NCI-H82 treated with DMSO at 0.1 percent for 48 hours (cell line): ENCODE results near the gene TPRN.

ENCODE experiments used
- DNase-seq: peaks from one replicate; lab custom pipeline; 2025; ENCODE audit not compliant: unreplicated experiment; lab: John Stamatoyannopoulos, UW

The TPRN gene

GRCh38 chr9:137191245-137191644, 9.3 kb downstream of the TPRN start:
- no peak for DNase-seq

GRCh38 chr9:137190315-137190856, 10.2 kb downstream of the TPRN start:
- DNase-seq: no peak

DNA sequence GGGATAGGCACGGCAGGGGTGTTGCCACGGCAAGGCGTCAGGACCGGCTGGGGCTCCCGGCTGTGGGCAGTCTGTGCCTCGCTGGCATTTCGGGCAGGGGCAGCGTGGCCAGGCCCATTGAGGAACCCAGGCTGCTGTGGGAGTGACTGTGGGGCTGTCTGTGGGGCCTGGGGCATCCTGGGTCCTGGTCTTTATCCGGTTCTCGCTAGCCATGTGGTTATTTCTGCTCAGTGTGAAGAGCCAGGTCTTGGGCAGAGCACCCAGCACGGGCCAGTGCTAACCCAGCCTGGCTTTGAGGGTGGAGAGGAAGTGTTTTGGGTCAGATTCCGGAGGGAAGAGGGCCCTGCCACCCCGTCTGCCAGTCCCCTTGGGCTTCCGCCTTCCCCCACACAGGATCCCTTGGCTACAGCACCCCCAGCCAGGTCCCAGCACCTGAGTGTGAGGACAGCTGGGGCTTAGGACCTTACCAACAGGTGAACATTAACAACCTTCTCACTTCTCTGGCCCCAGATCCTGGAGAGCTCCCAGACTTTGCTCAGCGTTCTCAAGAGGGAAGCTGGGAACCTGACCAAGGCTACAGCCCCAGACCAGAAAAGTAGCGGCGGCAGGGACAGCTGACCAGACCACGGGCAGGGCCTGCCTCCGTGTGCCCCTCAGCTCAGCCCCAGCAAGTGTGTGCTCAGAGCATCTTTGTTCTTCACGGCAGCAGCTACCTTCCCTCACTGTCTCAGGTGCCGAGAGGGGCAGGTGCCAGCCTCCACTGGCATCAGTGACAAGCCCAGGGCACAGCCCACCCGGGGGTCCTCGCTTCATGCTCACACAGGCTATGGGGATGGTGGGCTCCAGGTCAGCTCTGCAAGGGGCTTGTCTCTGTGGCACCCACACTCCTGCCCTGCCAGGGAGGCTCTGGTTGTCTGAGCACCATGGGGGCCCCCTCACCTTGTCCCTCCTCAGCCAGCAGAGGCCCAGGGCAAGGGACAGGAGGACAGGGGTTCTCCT, 10.9 kb downstream of the TPRN start:
- no peak for DNase-seq

DNA sequence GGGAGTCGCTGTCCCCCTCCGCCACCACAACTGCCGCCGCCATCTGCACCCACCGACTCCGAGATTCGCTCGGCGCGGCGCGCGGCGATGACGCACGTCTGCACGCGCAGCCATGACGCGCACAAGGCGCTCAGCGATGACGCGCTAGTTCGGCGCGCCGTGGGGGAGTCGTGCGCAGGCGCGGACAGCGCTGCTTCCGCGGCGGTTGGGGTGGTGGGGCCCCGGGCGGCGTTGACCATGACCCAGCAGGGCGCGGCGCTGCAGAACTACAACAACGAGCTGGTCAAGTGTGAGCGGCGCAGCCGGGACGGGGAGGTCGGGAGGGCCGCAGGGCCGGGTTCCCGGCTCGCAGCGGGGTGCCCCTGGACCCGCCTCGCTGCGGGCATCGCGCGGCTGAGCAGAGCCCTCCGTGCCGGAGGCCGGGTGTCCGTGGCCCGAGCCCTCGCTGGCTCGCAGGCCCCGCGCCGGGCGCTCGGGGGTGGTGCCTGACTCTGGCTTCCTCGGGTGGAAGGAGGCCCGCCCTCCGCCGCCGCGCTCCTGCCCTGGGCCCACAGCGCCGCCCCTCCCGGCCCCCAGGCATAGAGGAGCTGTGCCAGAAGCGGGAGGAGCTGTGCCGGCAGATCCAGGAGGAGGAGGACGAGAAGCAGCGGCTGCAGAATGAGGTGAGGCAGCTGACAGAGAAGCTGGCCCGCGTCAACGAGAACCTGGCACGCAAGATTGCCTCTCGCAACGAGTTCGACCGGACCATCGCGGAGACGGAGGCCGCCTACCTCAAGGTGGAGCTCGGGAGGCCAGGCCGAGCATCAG, 11.8 kb downstream of the TPRN start, which contains the start of the genes ANAPC2 and SSNA1:
TSS of gene ANAPC2 (minus strand) at position 71 of the 807 bp plus-strand sequence. CDS start at position 43, 28 bp downstream.
TSS of gene SSNA1 (plus strand) at position 187 of the 807 bp plus-strand sequence. CDS start at position 238, 51 bp downstream.
- DNase-seq: peak; percentile 52

DNA sequence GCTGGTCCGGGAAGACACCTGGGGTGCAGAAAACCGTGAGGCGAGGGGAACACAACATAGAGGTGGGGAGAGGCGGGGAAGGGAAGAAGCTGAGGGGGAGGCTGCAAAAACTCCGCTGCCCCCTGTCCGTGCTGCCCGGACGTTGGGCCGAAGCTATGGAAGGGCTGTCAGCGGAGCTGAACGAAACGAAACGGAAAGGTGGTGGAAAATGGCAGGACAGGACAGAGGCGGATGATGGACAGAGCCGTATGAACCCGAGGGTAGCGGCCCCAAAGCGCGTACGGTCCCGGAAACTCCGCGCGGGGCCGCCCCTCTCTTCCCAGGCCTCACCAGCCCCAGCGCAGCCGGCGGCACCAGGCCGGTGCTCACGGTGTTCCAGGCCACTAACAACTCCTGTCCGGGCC, 12.5 kb downstream of the TPRN start:
- DNase-seq: no peak

DNA sequence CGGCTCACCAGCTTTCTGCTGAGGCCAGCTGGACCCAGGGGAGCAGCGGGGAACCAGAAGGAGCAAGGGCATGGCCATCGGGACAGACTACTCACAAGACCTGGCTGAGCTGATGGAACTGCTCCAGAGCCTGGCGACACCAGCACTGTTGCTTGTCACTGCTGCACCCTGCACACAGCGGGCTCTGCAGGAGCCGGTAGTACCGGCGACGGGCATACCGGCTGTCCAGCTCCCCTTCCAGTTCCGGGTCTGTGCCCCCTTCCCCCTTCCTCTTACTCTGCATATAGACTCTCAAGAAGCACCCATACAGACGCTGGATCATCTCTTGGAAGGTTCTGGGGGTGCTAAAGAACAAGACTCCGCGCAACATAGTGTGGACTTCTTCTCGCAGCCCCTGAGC, 13.2 kb downstream of the TPRN start:
- no peak for DNase-seq

GRCh38 chr9:137186385-137186784, 14.2 kb downstream of the TPRN start:
- no peak for DNase-seq

DNA sequence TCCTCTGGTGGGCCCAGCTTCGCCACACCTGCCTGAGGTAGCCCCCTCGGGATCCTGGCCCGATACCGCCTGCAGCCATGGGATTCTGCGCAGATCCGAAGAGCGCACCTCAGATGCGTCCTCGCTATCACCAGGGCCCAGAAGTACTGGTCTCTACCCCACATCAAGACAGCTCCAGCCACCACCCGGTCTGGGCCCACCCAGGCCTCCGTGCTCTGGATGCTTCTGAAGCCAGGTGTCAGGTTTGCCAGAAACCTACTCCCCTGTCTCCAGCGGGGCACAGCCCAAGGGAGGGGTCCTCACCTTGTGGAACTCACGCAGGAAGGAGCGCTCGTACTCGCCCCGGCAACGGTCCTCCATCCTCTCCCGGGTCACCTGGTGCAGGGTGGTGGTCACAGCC, 14.6 kb downstream of the TPRN start:
- DNase-seq: no peak

- DNase-seq: no peak
Observed at GRCh38 chr9:137184881-137185660, 15.5 kb downstream of the TPRN start.

DNA sequence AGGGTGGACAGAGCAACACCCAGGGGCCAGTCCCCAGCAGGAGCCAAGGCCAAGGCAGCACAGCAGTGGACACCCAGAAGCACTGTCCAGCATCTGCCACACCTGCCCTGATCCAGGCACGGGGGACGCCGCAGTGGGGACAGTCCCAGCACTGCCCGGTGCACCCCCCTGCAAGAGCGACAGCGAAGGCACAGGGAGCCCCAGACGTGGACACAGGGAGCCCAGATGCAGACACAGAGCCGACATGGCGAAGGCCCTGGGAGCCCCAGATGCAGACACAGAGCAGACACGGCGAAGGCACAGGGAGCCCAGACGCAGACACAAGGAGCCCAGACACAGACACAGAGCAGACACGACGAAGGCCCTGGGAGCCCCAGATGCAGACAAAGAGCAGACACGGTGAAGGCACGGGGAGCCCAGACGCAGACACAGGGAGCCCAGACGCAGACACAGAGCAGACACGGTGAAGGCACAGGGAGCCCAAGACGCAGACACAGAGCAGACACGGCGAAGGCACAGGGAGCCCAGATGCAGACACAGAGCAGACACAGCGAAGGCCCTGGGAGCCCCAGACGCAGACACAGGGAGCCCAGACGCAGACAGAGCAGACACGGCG, 16.5 kb downstream of the TPRN start:
- DNase-seq: no peak

GRCh38 chr9:137182836-137183235, 17.7 kb downstream of the TPRN start:
- no peak for DNase-seq

GRCh38 chr9:137181680-137182079, 18.9 kb downstream of the TPRN start:
- no peak for DNase-seq

GRCh38 chr9:137180491-137180890, 20.1 kb downstream of the TPRN start:
- no peak for DNase-seq

- DNase-seq: no peak
Observed at GRCh38 chr9:137179761-137180160, 20.8 kb downstream of the TPRN start.

- DNase-seq: no peak
Observed at GRCh38 chr9:137178939-137179630, 21.5 kb downstream of the TPRN start.

DNA sequence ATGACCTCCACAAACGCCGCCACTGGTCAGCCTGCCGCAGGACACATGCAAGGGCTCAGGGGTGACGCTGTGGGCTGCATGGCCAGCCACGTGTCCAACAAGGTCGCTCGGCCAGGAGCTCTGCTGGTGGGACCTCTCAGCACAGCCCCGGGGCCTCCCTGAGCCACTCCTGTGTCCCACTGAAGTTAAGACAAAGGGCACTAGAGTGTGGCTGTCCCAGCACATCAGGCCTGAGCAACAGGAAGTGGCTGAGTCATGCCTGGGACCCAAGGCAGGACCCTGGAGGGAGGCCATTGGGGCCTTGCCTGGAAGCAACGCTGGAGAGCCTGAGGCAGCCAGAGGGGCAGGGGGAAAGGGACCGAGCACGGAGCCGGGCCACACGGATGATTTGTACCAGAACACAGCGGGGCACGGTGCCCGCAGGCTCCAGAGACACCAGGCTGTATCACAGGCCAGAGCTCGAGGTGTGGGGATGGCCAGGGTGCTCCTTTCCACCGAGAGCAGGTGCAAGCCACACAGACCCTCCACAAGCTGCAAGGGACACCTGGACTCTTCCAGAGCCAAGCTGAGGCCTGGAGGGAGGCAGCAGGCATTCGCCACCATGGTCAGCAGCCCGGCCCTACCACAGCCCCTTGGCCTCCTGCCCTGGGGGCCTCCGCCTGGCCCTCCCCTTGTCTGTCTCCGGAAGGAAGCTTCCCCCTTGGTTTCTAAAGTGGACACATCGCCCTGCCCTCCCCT, 22.2 kb downstream of the TPRN start:
- DNase-seq: no peak

DNA sequence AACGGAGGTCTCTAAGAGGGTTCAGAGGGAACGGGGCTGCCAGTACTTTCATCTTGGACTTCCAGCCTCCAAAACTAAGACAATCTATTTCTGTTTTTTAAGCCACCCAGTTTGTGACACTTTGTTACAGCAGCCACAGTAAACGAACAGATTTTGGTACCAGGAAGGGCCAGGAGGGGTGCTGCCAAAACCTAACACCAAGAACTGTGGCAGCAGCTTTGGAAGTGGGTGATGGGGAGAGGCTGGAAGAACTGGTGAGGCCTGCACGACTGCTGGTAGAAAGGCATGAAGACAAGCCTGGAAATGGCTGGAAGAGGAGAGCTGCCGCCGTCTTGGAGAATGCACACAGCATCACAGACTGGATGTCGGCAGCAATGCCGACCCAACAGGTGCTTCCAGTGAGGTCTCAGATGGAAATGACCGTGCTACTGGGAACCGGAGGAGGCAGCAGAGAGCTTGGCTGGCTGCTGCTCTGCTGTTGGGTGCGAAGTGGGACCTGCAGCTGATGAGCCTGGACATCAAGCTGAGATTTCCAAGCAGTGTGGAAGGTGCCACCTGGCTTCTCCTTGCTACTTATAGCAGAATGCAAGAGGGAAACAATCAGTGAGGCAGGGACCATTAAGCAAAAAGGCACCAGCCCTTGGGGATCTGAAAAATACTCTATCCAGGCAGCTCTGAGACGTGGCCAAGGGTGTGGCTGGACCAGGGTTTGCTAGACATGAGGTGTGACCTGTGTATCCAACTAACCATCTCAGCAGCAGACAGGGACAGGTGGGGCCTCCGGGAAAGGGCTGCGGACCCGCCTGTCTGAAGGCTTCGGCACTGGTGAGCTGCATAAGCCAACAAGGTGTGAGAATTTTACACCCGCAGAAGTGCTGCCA, 24.0 kb downstream of the TPRN start:
- no peak for DNase-seq
